Activated CD4-positive, alpha-beta T cell treated with anti-CD3 and anti-CD28 coated beads, Interleukin-2, amount 50 U/mL, for 48 hours (primary cell): ENCODE results near the gene UBL5.

ENCODE experiments used
- DNase-seq, 2 experiments: peaks; one replicate each; pipeline ENCODE4 v3.0.0-alpha.2; 2020

The UBL5 gene

GRCh38 chr19:9857076-9857721 lies 29.5 kb downstream of the UBL5 start:
- DNase-seq = no peak

- no peak for DNase-seq
These were observed 30.4 kb downstream of the UBL5 start for GRCh38 chr19:9857920-9858746.

- no peak for DNase-seq
These were observed 31.0 kb downstream of the UBL5 start for GRCh38 chr19:9858766-9859165.

GRCh38 chr19:9860407-9860806 lies 32.7 kb downstream of the UBL5 start:
- DNase-seq = no peak

- no peak for DNase-seq
These were observed 33.8 kb downstream of the UBL5 start for GRCh38 chr19:9861503-9861902.

- peak in 1 of 2 experiments; percentile 21 for DNase-seq
These were observed 35.2 kb downstream of the UBL5 start for GRCh38 chr19:9862938-9863337.

GRCh38 chr19:9863759-9864158 lies 36.0 kb downstream of the UBL5 start:
- peak in 1 of 2 experiments; percentile 18 for DNase-seq

GRCh38 chr19:9865732-9866501 lies 38.2 kb downstream of the UBL5 start:
- no peak for DNase-seq

GRCh38 chr19:9868983-9869617 lies 41.4 kb downstream of the UBL5 start:
- DNase-seq = no peak

- DNase-seq = no peak
These were observed 44.1 kb downstream of the UBL5 start for GRCh38 chr19:9871626-9872338.

GRCh38 chr19:9872618-9873242 lies 45.0 kb downstream of the UBL5 start:
- no peak for DNase-seq

- DNase-seq = no peak
These were observed 47.4 kb downstream of the UBL5 start for GRCh38 chr19:9875031-9875627.

- no peak for DNase-seq
These were observed 48.1 kb downstream of the UBL5 start for GRCh38 chr19:9875796-9876195.

- DNase-seq = no peak
These were observed 50.2 kb downstream of the UBL5 start for GRCh38 chr19:9877780-9878510.

GRCh38 chr19:9878511-9879196 lies 50.9 kb downstream of the UBL5 start:
- no peak for DNase-seq
